Measurements from ENCODE around the gene TICRR. TPM values are rescaled to one million over a fixed set of nuclear protein-coding genes. Genes with fewer than 3 reads are reported as not detected.

TICRR gene
- total and polyA plus RNA-seq, 2 of the 13 experiments (the other 11 are each of a cell fraction or from before 2014, with no cell fraction given) = 4.1 to 14.3 TPM

DNA sequence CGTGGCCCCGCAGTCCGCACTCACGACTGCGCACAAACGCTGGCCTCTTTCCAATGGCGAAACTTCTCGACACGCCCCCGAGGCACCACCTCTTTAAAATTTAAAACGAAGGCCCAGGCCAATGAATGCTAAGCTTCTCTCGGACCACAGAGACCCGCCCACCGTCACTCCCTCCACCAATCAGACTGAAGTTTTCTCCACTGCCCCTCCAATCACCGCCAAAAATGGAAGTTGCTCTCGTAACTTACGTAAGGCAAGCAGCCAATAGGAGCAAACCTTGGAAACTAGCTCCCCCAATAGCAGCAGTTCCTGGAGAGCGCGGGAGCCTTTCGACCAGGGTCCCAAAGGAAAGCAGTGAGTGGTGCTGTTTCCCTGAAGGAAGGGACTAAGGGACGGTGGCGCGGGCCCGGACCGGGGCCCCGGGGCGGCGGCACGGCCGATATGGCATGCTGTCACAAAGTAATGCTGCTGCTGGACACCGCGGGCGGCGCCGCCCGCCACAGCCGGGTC, at the start of gene TICRR (continued):
- TF ChIP-seq, protein P1, sequence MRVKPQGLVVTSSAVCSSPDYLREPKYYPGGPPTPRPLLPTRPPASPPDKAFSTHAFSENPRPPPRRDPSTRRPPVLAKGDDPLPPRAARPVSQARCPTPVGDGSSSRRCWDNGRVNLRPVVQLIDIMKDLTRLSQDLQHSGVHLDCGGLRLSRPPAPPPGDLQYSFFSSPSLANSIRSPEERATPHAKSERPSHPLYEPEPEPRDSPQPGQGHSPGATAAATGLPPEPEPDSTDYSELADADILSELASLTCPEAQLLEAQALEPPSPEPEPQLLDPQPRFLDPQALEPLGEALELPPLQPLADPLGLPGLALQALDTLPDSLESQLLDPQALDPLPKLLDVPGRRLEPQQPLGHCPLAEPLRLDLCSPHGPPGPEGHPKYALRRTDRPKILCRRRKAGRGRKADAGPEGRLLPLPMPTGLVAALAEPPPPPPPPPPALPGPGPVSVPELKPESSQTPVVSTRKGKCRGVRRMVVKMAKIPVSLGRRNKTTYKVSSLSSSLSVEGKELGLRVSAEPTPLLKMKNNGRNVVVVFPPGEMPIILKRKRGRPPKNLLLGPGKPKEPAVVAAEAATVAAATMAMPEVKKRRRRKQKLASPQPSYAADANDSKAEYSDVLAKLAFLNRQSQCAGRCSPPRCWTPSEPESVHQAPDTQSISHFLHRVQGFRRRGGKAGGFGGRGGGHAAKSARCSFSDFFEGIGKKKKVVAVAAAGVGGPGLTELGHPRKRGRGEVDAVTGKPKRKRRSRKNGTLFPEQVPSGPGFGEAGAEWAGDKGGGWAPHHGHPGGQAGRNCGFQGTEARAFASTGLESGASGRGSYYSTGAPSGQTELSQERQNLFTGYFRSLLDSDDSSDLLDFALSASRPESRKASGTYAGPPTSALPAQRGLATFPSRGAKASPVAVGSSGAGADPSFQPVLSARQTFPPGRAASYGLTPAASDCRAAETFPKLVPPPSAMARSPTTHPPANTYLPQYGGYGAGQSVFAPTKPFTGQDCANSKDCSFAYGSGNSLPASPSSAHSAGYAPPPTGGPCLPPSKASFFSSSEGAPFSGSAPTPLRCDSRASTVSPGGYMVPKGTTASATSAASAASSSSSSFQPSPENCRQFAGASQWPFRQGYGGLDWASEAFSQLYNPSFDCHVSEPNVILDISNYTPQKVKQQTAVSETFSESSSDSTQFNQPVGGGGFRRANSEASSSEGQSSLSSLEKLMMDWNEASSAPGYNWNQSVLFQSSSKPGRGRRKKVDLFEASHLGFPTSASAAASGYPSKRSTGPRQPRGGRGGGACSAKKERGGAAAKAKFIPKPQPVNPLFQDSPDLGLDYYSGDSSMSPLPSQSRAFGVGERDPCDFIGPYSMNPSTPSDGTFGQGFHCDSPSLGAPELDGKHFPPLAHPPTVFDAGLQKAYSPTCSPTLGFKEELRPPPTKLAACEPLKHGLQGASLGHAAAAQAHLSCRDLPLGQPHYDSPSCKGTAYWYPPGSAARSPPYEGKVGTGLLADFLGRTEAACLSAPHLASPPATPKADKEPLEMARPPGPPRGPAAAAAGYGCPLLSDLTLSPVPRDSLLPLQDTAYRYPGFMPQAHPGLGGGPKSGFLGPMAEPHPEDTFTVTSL (CRISPR knock-in tag; IDR thresholded peaks at IDR 0.05; ENCODE audit: borderline replicate concordance) = no peak
- TF ChIP-seq GABPA (IDR thresholded peaks at IDR 0.05; ENCODE audit: low read depth, low read length) (no peak), GABPA (CRISPR knock-in tag; IDR thresholded peaks at IDR 0.05; ENCODE audit: low read depth) (0 out of 2 replicates have a peak, but pooled peaks have one; percentile 28), ZNF543 (CRISPR knock-in tag; IDR thresholded peaks at IDR 0.05) (no peak), ZNF713 (CRISPR knock-in tag; IDR thresholded peaks at IDR 0.05) (no peak), NFIC (IDR thresholded peaks at IDR 0.05; ENCODE audit: low read length) (no peak), ZNF607 (CRISPR knock-in tag; IDR thresholded peaks at IDR 0.05; ENCODE audit: borderline replicate concordance) (no peak), ZNF709 (CRISPR knock-in tag; IDR thresholded peaks at IDR 0.05) (no peak), TEAD3 (CRISPR knock-in tag; optimal IDR thresholded peaks at IDR 0.05; ENCODE audit: borderline replicate concordance) (no peak), ZNF331 (CRISPR knock-in tag; IDR thresholded peaks at IDR 0.05) (peak; percentile 11; the same call in 1 of the 2 replicates), ZFP1 (CRISPR knock-in tag; IDR thresholded peaks at IDR 0.05) (no peak)
- TF ChIP-seq, protein P2, sequence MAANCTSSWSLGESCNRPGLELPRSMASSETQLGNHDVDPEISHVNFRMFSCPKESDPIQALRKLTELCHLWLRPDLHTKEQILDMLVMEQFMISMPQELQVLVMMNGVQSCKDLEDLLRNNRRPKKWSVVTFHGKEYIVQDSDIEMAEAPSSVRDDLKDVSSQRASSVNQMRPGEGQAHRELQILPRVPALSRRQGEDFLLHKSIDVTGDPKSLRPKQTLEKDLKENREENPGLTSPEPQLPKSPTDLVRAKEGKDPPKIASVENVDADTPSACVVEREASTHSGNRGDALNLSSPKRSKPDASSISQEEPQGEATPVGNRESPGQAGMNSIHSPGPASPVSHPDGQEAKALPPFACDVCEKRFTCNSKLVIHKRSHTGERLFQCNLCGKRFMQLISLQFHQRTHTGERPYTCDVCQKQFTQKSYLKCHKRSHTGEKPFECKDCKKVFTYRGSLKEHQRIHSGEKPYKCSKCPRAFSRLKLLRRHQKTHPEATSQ (CRISPR knock-in tag; IDR thresholded peaks at IDR 0.05; ENCODE audit: borderline replicate concordance) = peak; percentile 91
- TF ChIP-seq, protein P3, sequence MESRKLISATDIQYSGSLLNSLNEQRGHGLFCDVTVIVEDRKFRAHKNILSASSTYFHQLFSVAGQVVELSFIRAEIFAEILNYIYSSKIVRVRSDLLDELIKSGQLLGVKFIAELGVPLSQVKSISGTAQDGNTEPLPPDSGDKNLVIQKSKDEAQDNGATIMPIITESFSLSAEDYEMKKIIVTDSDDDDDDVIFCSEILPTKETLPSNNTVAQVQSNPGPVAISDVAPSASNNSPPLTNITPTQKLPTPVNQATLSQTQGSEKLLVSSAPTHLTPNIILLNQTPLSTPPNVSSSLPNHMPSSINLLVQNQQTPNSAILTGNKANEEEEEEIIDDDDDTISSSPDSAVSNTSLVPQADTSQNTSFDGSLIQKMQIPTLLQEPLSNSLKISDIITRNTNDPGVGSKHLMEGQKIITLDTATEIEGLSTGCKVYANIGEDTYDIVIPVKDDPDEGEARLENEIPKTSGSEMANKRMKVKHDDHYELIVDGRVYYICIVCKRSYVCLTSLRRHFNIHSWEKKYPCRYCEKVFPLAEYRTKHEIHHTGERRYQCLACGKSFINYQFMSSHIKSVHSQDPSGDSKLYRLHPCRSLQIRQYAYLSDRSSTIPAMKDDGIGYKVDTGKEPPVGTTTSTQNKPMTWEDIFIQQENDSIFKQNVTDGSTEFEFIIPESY (CRISPR knock-in tag; IDR thresholded peaks at IDR 0.05) = no peak
- TF ChIP-seq, protein P4, sequence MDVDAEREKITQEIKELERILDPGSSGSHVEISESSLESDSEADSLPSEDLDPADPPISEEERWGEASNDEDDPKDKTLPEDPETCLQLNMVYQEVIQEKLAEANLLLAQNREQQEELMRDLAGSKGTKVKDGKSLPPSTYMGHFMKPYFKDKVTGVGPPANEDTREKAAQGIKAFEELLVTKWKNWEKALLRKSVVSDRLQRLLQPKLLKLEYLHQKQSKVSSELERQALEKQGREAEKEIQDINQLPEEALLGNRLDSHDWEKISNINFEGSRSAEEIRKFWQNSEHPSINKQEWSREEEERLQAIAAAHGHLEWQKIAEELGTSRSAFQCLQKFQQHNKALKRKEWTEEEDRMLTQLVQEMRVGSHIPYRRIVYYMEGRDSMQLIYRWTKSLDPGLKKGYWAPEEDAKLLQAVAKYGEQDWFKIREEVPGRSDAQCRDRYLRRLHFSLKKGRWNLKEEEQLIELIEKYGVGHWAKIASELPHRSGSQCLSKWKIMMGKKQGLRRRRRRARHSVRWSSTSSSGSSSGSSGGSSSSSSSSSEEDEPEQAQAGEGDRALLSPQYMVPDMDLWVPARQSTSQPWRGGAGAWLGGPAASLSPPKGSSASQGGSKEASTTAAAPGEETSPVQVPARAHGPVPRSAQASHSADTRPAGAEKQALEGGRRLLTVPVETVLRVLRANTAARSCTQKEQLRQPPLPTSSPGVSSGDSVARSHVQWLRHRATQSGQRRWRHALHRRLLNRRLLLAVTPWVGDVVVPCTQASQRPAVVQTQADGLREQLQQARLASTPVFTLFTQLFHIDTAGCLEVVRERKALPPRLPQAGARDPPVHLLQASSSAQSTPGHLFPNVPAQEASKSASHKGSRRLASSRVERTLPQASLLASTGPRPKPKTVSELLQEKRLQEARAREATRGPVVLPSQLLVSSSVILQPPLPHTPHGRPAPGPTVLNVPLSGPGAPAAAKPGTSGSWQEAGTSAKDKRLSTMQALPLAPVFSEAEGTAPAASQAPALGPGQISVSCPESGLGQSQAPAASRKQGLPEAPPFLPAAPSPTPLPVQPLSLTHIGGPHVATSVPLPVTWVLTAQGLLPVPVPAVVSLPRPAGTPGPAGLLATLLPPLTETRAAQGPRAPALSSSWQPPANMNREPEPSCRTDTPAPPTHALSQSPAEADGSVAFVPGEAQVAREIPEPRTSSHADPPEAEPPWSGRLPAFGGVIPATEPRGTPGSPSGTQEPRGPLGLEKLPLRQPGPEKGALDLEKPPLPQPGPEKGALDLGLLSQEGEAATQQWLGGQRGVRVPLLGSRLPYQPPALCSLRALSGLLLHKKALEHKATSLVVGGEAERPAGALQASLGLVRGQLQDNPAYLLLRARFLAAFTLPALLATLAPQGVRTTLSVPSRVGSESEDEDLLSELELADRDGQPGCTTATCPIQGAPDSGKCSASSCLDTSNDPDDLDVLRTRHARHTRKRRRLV (CRISPR knock-in tag; IDR thresholded peaks at IDR 0.05) = no peak
